HPDE6-E6E7 (cell line): ENCODE data around the gene ARF6.
"Not testable (repeated sequence)": the region's sequence is repeated elsewhere in the genome, so short reads cannot be mapped to it uniquely, and the experiment has no call there.

Experiments
- DNase-seq: peaks from one replicate; pipeline ENCODE4 v3.0.0; 2011; ENCODE audit warnings: missing footprints; ENCODE audit errors: extremely low spot score

The ARF6 gene

DNA sequence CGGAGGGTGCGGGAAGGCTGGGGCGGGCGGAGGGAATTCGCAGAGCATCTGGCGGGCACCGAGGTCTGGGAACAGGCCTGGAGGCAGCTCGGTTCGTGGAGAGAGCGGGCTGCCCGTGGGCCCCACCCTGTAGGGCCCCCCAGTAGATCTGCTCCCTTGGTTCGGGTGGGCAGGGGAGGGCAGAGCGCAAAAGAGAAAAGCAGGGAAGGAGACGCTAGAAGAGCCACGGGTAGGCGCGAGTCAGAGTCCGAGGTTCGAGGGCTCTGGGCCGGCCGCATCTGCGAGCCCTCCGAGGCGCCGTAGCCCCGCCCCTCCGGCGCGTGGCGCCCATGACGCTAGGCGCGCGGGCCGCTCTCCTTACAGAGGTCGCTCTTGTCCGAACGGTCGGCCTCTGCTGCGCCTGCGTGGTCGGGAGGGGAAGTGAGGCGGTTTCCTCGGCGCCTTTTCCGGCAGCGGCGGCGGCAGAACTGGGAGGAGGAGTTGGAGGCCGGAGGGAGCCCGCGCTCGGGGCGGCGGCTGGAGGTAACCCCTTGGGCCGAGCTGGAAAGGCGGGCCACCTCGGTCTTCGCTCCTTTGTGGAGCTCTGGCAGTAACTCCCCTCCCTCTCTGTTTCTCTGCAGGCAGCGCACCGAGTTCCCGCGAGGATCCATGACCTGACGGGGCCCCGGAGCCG, at the start of gene ARF6:
Gene ARF6 (plus strand): TSS at position 447 of the 673 bp plus-strand sequence. CDS start 655 bp downstream, outside the sequence.
- peak; percentile 89 for DNase-seq

DNA sequence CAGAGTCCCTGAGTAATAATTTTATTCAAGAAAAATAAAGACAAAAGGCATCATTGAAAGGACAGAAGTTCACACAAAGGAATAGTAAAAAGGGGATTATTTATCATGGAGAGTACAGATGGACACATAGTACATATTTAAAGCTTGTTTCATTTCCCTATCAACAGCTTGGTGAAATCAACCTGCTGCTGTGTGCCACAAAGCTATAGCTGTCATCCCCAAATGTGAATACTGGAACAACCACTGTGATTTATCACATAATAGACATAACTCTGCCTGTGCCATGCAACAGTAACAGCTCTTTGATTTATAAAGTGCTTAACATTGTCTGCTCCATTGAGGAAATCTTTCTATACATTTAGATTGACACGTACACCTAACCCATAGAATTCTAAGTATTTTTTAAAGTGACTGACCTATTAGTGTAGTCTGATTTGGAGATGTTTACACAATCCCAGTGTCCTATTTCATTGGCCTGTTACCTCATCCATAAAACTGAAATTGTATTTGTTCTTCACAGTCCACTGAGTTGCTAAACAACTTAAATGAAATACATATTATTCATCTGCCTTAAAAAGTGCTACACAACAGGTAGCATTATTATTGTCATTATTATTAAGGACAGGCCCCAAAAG, 43.6 kb upstream of the ARF6 start:
- DNase-seq = no peak

DNA sequence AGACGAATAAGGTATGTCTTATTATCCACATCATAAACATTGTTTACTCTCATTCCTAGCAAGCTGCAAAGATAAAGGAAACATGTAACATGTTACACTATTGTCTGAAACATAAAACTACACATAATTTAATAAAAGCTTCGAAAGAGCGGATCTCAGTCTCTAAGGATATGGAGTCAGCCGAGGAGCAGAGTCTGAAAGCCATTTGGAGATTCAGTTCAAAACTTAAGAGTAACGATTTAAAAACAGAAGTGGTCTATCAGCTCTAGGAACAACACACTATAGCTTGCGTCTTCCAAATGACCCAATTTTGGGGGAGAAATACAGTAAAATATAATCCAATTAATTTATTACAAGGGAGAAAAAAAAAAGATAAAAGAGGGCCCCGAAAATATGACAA, 41.1 kb upstream of the ARF6 start:
- no peak for DNase-seq

DNA sequence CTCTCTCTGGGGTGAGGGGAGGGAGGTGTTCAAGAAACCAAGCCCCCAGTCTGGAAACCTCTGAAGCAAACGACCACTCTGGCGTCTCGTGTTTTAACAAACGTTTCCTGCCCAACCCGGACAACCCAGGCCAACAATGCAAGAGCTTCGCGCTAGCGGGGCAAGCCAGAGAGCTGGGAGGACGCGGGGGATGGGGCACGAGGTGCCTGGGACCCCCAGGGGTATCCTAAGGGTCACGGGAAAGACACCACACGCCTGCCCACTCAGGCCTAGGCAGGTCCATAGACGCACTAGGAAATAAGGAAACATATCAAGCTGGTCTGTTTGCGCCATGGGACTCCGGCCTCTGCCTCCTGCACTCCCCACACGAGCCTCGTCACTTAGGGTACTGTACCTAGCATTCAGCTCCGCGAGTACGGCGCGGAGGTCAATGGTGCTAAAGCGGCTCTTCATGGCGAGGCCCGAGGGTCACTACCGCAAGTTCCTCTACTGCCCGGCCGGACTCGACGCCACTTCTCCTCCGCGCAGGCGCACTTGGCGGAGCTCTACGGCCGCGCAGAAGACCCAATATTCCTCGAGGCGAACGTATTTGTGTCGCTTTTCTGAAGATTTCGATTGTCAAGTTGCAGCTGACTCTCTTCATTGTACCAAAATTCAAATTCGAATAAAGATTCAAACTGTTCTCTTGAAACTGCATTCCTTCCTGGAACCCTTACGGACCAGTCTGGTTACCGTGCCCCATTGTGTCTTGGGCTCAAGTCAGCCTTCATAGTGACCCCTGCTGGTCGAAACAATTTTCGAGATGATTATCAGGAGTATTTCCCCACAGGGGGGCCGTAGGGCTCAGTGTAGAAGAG, 40.4 kb upstream of the ARF6 start, which contains the start of gene NEMF:
Gene NEMF (minus strand): TSS at position 488 of the 857 bp plus-strand sequence. CDS start 35 bp downstream, at position 453.
- peak; percentile 84 for DNase-seq

DNA sequence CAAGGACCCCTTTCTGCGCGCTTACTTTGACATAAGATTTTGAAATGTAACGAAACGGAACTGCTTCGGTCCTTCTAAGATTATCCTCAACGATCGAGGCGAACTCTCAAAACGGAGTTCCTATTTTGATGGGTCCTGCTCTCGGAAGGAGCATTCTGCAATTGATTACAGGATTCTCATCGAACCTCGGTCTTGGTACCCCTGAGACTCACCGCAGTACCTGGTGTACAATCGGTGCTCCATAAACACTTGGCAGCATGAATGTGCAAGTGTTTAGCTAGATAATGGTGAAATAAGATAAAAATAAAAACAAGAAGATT, 39.8 kb upstream of the ARF6 start:
- no peak for DNase-seq

DNA sequence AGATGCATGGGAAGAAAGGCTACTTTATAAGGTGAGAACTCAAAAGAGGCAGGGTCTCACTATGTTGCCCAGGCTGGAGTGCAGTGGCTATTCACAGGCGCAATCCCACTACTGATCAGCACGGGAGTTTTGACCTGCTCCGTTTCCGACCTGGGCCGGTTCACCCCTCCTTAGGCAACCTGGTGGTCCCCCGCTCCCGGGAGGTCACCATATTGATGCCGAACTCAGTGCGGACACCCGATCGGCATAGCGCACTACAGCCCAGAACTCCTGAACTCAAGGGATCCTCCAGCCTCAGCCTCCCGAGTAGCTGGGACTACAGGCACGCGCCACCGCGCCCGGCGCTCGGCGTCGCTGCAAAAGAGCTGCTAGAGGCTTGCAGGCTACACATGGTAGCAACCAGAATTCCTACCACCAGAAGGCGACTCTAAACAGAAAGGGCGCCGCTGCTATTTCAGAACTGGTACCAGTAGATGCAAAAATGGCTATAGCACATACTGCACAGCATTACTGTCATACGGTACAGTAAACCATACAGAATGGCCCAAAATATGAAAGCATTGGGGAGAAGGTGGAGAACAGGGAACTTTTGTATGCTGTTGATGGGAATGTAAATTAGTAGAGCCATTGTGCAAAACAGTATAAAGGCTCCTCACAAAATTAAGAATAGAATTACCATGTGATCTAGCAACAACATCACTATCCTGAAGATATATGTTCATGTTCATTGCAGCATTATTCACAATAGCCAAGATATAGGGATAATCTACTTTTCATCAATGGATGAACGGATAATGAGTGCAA, 39.1 kb upstream of the ARF6 start:
- DNase-seq = peak; percentile 54

DNA sequence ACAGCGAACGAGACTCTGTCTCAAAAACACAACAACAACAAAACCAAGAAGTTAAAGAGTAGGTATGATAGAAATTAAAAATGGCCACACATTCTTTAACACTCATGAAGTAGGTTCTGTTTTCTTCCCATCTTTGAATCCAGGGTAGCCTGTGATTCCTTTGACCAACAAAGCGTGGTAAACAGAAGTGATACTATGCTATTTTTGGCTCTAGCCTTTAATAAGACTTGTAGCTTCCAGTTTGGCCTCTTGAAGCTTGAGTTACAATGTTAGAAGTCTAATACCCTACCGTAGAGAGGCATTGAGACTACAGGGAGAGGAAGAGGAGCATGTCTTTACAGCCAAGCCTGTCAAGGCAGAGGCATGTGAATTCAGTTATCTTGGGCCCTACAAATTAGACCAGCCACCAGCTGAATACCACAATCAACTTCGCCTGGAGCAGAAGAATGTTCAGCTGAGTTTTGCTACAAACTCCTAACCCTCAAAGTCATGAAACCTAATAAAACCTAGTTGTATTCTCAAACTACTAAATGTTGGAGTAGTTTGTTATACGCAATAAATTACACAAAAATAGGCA, 35.4 kb upstream of the ARF6 start:
- DNase-seq = no peak

DNA sequence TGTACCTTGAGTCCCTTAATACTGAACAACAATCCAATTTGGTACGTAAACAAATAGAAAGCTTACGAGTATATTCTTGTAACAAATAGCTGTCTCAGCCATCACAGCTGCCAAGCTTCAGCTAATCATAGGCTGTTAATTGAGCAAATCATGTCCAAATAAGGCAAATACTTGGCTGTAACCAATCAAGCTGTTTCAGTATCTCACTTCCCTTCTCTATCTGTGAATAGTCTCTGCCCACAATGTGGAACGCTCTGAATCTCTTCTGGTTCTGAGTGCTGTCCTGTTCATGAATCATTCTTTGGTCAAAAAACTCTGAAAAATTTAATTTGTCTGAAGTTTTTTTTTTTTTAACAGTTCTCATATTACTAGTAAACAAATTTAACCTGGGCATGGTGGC, 34.5 kb upstream of the ARF6 start:
- no peak for DNase-seq

DNA sequence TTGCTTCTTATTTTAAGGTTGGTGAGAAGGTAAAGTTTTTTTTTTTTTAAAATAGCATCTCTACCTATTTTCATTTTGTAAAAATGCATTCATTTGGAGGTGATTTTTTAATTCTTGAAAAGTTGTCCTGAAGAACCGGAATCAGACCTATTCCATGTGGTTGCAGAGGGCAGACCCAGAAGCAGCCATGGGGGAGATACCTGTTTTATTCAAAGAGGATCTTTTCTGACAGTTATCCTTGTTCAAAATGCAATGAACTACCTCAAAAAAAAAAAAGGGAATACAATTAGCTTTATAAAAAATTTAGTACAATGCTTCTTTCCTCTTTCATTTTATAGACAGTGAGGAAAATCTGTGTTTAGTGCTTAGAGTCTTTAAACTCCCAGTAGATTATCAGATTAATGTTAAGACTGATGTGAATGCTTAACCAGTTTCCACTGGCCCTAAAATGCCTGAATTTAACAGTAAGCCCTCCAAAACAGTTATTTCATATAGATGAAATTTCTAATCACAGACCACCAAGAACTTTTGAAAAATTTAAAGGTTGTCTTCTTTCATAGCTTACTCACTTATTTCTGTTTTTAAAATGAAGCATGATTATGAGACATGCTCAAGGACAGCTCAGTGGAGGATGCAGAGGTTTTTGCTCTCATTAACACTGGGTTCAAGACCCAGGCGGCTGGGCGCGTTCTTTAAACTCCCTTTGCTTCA, 31.7 kb upstream of the ARF6 start:
- DNase-seq = no peak

DNA sequence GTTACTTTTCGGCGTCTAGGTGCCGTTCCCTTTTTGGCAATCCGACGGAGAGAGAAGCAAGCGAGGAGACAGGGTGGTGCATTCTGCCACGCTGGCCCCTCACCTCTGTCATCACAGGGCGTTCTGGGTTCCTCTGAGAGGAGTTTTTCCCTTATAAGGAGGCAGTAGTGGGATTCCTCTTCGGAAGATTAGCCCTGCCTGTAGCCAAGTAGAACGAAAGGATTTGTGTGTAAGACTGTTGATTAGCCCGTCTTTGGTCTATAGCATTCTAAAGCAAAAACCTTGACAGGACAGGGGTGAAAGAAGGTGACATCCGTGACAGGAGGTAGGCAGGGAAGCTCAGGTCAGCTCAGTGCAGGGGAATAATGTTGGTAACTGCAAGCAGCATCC, 31.2 kb upstream of the ARF6 start:
- peak; percentile 23 for DNase-seq

DNA sequence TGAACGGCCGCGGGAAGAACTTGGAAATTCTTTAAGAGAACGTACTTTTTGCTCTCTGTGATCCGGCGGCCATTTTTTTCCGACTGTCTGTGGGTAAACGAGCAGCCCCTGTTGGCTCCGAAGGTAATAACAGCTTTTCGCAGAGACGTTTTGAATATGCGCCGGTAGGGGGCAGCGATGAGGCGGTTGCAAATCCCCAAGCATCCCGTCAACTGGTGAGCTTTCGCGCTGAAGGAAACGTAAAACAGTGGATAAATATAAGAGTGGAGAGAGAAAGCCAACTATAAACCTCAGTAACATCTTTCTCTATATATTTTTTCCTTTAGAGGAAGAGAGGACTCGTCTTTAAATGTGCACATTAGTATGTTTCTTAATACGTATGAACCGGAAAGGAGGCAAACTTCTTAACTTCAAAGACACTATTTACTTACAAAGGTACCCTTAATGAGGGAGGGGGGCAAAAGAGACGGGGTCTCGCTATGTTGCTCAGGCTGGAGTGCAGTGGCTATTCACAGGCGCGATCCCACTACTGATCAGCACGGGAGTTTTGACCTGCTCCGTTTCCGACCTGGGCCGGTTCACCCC, 30.7 kb upstream of the ARF6 start:
- DNase-seq = peak; percentile 31

DNA sequence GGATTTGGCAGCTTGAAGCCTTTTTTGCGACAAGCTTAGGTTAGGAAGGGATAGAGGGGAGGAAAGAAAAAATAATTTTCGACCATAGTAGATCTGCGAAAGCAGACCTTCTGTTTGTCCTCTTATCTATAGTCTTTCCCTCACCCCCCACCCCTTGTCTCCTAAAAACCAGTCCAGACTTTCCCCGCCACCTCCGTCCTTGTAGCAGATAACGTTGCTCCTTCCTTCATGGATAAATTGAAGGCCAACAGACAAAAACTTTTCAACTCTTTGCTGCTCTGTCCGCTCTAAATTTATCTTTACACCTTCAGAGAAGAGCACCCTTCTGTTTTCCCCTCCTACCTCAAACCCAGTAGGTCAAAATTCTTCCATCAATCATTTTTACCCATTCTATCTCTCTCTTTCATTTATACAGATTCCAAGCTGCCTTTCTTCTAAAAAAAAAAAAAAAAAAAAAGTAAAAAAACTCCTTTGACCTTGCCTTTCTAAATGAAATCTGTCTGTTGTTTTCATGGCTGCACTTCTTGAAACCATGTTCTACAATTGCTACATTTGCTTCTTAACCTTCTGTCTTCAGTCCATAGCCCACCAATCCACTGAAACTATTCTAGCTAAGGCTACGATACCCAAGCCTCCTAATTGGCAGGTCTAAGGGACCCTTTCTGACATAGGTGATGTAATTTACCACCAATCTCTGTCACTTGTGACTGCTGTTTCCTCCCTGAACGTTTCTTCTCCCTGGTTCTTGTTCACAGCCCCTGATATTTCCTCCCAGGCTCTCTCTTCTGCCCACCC, 29.2 kb upstream of the ARF6 start:
- DNase-seq = no peak

DNA sequence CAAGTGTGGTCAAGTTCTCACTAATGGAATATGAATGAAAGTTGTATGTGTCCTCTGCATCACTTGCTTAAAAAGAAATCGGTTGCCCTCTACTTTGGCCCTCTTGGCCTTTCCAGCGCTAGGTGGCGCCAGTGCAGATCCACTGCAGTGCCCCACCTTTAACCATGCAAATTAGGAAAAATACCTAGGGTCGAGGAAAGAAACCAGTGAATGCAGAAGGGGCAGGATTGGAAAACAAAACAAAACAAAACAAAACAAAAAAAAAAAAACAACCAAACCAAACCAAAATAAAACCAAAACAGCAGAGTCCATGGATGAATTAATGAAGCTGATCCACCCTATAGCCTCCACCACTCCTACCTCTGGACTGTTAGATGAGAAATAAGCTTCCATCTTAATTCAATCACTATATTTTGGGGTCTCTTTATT, 27.4 kb upstream of the ARF6 start:
- no peak for DNase-seq

DNA sequence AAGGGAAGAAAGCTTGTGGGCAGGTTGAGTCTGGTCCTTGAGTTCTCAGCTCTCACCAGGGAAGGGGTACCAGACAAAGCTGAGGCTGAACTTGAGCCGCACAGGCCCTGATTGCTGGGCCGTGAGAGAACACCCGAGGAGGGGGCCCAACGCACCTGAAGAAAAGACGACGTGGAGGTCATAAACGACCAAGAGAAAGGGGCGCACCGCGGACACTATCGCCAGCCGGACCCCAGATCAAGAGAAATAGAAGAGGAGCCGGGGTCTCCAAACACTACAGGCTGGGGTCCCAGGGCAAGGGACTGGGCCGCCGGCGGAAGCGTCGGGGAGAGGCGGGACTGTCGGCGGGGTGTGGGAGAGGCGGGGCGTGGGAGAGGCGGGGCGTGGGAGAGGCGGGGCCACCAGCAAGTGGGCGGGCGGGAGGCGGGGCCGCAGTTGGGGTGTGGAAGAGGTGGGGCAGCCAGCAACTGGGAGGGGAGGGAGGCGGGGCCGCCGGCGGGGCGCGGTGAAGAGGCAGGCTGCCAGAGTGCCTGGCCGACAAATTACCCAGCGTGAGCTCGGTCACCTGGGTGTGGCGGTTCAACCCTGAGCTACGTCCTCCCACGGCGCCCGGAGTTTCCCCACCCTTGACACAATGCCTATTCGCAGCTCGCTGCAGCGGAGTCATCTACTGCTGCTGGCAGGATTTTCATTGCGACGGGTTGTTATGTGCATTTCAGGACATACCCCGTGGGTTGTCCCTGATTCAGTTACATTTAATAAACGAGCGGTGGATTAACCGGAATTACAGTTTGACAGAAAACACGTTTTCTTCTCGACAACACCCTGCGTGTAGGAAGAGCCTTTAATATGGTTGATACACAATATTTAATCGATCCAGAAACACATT, 24.8 kb upstream of the ARF6 start:
- DNase-seq = peak; percentile 91

DNA sequence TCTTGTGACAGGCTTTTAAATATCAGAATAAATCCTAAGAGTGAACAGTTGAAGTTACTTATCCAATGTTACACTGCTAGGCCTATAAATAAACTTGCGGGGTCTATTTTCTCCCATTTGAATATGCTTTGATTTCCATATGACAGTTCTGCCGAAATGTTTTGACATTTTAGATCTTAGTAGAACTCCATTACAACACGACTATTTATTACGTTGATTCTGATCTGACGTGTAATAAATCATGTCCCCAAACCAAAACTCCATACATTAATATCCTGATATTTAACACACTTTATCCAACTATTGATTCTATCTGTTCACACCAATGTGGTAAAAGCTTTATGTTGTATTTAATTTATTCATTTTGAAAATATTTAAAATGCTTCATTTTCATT, 24.2 kb upstream of the ARF6 start:
- DNase-seq = no peak

DNA sequence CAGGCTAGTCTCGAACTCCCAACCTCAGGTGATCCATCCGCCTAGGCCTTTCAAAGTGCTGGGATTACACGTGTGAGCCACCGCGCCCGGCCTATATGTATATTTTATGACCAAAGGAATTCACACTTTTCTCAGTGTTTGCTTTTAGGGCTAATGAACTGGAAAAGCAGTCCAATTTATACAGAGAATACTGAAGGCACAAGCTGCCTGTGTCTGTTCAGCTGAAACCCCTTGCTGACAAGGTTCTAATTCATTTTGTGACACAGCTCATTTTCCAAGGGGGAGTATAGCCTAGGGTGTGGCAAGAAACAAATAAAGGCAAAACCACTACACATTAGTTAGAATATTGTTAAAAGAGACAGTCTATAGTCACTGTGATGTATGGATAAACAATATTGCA, 22.0 kb upstream of the ARF6 start:
- DNase-seq = no peak

DNA sequence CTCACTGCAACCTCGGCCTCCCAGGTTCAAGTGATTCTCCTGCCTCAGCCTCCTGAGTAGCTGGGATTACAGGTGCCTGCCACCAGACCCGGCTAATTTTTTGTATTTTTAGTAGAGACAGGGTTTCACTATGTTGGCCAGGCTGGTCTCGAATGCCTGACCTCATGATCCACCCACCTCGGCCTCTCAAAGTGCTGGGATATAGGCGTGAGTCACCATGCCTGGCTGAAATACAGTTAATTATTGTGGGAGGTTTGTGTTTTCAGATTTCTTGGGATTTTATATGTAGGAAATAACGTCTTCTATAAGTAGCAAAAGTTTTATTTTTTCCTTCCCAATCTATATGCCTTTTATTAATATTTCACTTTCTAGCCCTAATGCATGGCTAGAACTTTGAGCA, 19.3 kb upstream of the ARF6 start:
- not testable (repeated sequence) for DNase-seq

DNA sequence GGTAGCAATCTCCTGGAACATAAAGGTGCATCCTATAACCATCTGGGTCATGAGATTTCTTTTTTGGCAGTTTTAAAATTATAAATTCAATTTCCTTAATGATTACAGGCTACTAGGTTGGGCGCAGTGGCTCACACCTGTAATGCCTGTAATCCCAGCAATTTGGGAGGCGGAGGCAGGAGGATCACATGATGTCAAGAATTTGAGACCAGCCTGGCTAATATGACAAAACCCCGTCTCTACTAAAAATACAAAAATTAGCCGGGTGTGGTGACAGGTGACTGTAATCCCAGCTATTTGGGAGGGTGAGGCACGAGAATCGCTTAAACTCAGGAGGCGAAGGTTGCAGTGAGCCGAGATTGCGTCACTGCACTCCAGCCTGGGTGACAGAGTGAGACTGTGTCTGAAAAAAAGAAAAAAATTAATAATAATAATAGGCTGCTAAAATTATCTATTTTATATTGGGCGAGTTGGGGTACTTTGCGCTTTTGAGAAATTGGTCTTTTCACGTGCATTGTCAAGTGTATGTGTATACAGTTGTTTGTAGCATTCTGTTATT, 17.2 kb upstream of the ARF6 start:
- no peak for DNase-seq
